WTC11 (cell line): Measurements from ENCODE around the gene AKR1C2. TPM values are rescaled to one million over a fixed set of nuclear protein-coding genes. Genes with fewer than 3 reads are reported as not detected.
"Not testable (repeated sequence)": the region's sequence is repeated elsewhere in the genome, so short reads cannot be mapped to it uniquely, and the experiment has no call there.

Experiments
- ATAC-seq: fragments of 200-7000 bp; cut with Tn5 transposase; 2 replicates; pipeline ENCODE4 v1.10.0; 2021; ENCODE audit warnings: mild to moderate bottlenecking, moderate library complexity
- CTCF ChIA-PET: fragments of 300-600 bp; sonication (Branson Sonifier 250); formaldehyde crosslinking; loops from one replicate; lab custom pipeline; 2021; ENCODE audit warnings: antibody characterized with exemption; lab: Charles Lee
- POLR2A ChIA-PET: fragments of 350-600 bp; sonication (Branson Sonifier 250); formaldehyde crosslinking; loops from one replicate; lab custom pipeline; 2021; ENCODE audit warnings: antibody characterized with exemption; lab: Charles Lee
- DNase-seq: peaks from one replicate; pipeline ENCODE4 v3.0.0; 2021; ENCODE audit warnings: low spot score
- H3K27ac Mint-ChIP-seq: 2 replicates; pipeline ENCODE4 v1.8.0; 2021; ENCODE audit warnings: mixed read lengths
- H3K27me3 Mint-ChIP-seq: 2 replicates; pipeline ENCODE4 v1.8.0; 2021; ENCODE audit warnings: low read depth, mild to moderate bottlenecking, moderate library complexity, mixed read lengths
- H3K36me3 Mint-ChIP-seq: 2 replicates; pipeline ENCODE4 v1.8.0; 2021; ENCODE audit warnings: mixed read lengths
- H3K4me1 Mint-ChIP-seq: 2 replicates; pipeline ENCODE4 v1.8.0; 2022; ENCODE audit warnings: mixed read lengths
- H3K4me3 Mint-ChIP-seq: 2 replicates; pipeline ENCODE4 v1.8.0; 2021; ENCODE audit warnings: mild to moderate bottlenecking, moderate library complexity, mixed read lengths
- H3K9me3 Mint-ChIP-seq: 2 replicates; pipeline ENCODE4 v1.8.0; 2021; ENCODE audit warnings: mixed read lengths
- AFF4 ChIP-seq: sonication (generic); formaldehyde crosslinking; IDR thresholded peaks from 2 replicates; pipeline ENCODE4 v1.8.1; 2023; ENCODE audit warnings: mild to moderate bottlenecking, missing genetic modification reagents, borderline replicate concordance
- ATF2 ChIP-seq: sonication (generic); formaldehyde crosslinking; IDR thresholded peaks from 2 replicates; pipeline ENCODE4 v1.8.1; 2022; ENCODE audit warnings: low read depth, missing genetic modification reagents, borderline replicate concordance
- ETV6 ChIP-seq: sonication (generic); formaldehyde crosslinking; IDR thresholded peaks from 2 replicates; pipeline ENCODE4 v1.8.1; 2022; ENCODE audit warnings: mild to moderate bottlenecking, missing genetic modification reagents
- GABPB1 ChIP-seq: sonication (generic); formaldehyde crosslinking; IDR thresholded peaks from 2 replicates; pipeline ENCODE4 v1.8.1; 2023; ENCODE audit warnings: mild to moderate bottlenecking, missing genetic modification reagents
- GTF2I ChIP-seq: fragments of 250-450 bp; sonication (Bioruptor Pico); conservative IDR thresholded peaks from 2 replicates; pipeline ENCODE4 v1.4.0; 2021; ENCODE audit warnings: mild to moderate bottlenecking
- NFE2L1 ChIP-seq: sonication (generic); formaldehyde crosslinking; IDR thresholded peaks from 2 replicates; pipeline ENCODE4 v1.8.1; 2023; ENCODE audit warnings: missing genetic modification reagents
- OVOL2 ChIP-seq: fragments of 250-450 bp; sonication (Bioruptor Pico); IDR thresholded peaks from 2 replicates; pipeline ENCODE4 v1.9.0; 2021; ENCODE audit warnings: mild to moderate bottlenecking, borderline replicate concordance
- PRDM15 ChIP-seq: sonication (generic); formaldehyde crosslinking; IDR thresholded peaks from 2 replicates; pipeline ENCODE4 v1.8.0; 2022; ENCODE audit warnings: missing genetic modification reagents
- SMAD4 ChIP-seq: sonication (generic); formaldehyde crosslinking; IDR thresholded peaks from 2 replicates; pipeline ENCODE4 v1.8.0; 2022; ENCODE audit warnings: mild to moderate bottlenecking, missing genetic modification reagents
- SOX15 ChIP-seq: fragments of 250-450 bp; sonication (Bioruptor Pico); IDR thresholded peaks from 2 replicates; pipeline ENCODE4 v1.9.0; 2021; ENCODE audit warnings: mild to moderate bottlenecking
- SP1 ChIP-seq: sonication (generic); formaldehyde crosslinking; conservative IDR thresholded peaks from 2 replicates; pipeline ENCODE4 v1.8.1; 2022; ENCODE audit warnings: missing genetic modification reagents
- ZNF138 ChIP-seq: sonication (generic); formaldehyde crosslinking; conservative IDR thresholded peaks from 2 replicates; pipeline ENCODE4 v1.8.1; 2022; ENCODE audit warnings: mild to moderate bottlenecking, moderate library complexity, missing genetic modification reagents
- ZNF416 ChIP-seq: fragments of 250-450 bp; sonication (Bioruptor Pico); IDR thresholded peaks from 2 replicates; pipeline ENCODE4 v1.9.0; 2021; ENCODE audit warnings: mild to moderate bottlenecking, inconsistent platforms
- total RNA-seq: library from RNA; stranded (reverse); gene quantifications from 3 replicates; pipeline ENCODE4 v1.2.3, GENCODE V29; 2021

The AKR1C2 gene
- total RNA-seq, 1 experiment from 2014 or later = 1.2 TPM

GRCh38 chr10:5031588-5031987, 27.9 kb upstream of the AKR1C2 start:
- ATAC-seq, H3K27ac Mint-ChIP-seq, H3K4me3 Mint-ChIP-seq, POLR2A ChIA-PET, DNase-seq, H3K27me3 Mint-ChIP-seq: not testable (repeated sequence)
- peaks cover 22% of the 10 kb centered on the region for H3K4me1 Mint-ChIP-seq
- peaks cover 50% of the 10 kb centered on the region for H3K9me3 Mint-ChIP-seq
- CTCF ChIA-PET = interaction anchor here (1.3 kb wide), 1 partner anchor 216 kb away, joined by 4 read pairs; no protein-coding TSS in a partner anchor
- H3K36me3 Mint-ChIP-seq = peaks cover 23% of the 10 kb centered on the region

- H3K4me1 Mint-ChIP-seq = peaks cover 19% of the 10 kb centered on the region
- no peak for DNase-seq
- TF ChIP-seq OVOL2 (CRISPR knock-in tag) (no peak), ATF2 (no peak), SP1 (CRISPR knock-in tag) (no peak), ETV6 (CRISPR knock-in tag) (no peak), SMAD4 (CRISPR knock-in tag) (no peak), NFE2L1 (CRISPR knock-in tag) (no peak), AFF4 (CRISPR knock-in tag) (no peak), PRDM15 (CRISPR knock-in tag) (no peak), GTF2I (CRISPR knock-in tag) (no peak), SOX15 (CRISPR knock-in tag) (no peak), ZNF416 (CRISPR knock-in tag) (no peak), ZNF138 (CRISPR knock-in tag) (no peak), GABPB1 (CRISPR knock-in tag) (no peak)
- peaks cover 23% of the 10 kb centered on the region for H3K36me3 Mint-ChIP-seq
- CTCF ChIA-PET = interaction anchor here (1.3 kb wide), 1 partner anchor 216 kb away, joined by 4 read pairs; no protein-coding TSS in a partner anchor
- POLR2A ChIA-PET = no interaction called here
- ATAC-seq = no peak
- no peak overlapping the region for H3K27ac Mint-ChIP-seq
- H3K9me3 Mint-ChIP-seq = peaks cover 55% of the 10 kb centered on the region
- H3K27me3 Mint-ChIP-seq = no peaks in the 10 kb centered on the region
- no peak overlapping the region for H3K4me3 Mint-ChIP-seq
Measured at GRCh38 chr10:5030989-5031388, 27.3 kb upstream of the AKR1C2 start.

GRCh38 chr10:5025461-5025881, 21.8 kb upstream of the AKR1C2 start:
- CTCF ChIA-PET, H3K27me3 Mint-ChIP-seq, H3K36me3 Mint-ChIP-seq, H3K27ac Mint-ChIP-seq, POLR2A ChIA-PET, H3K4me1 Mint-ChIP-seq, DNase-seq, H3K4me3 Mint-ChIP-seq, ATAC-seq: not testable (repeated sequence)
- H3K9me3 Mint-ChIP-seq = peaks cover 23% of the 10 kb centered on the region
